Natural killer cell (primary cell): ENCODE measurements around the gene WNK1. TPM values are rescaled to one million over a fixed set of nuclear protein-coding genes. Genes with fewer than 3 reads are reported as not detected.
A peak's percentile ranks its signal among the peaks of the same experiment; 100 is the strongest.
"Not testable (repeated sequence)": the region's sequence is repeated elsewhere in the genome, so short reads cannot be mapped to it uniquely, and the experiment has no call there.

Source experiments
- ATAC-seq, 3 donors: fragments of 150-1000 bp in 2 of 3; fragments of 200-7000 bp in 1 of 3; cut with Tn5 transposase; 1 replicate in 1 of 3; 2 replicates in 2 of 3; pipeline ENCODE4 v1.10.0; 2021; ENCODE audit warnings: mild to moderate bottlenecking in 2 of 3, moderate library complexity in 2 of 3
- DNase-seq, 2 donors: peaks; one replicate each; pipeline versions ENCODE4 v3.0.0 to v3.0.0-alpha.2; 2013 to 2021; ENCODE audit warnings: mixed read lengths in 1 of 2
- H3K27ac ChIP-seq: one replicate; pipeline ENCODE4 v1.5.1; 2013; ENCODE audit warnings: mild to moderate bottlenecking, low read length
- H3K27me3 ChIP-seq: one replicate; pipeline ENCODE4 v1.6.1; 2013; ENCODE audit warnings: low read length; ENCODE audit not compliant: control insufficient read depth, insufficient read depth
- H3K36me3 ChIP-seq: one replicate; pipeline ENCODE4 v1.6.1; 2013; ENCODE audit warnings: low read length; ENCODE audit not compliant: control insufficient read depth, insufficient read depth
- H3K4me1 ChIP-seq: one replicate; pipeline ENCODE4 v1.6.1; 2013; ENCODE audit warnings: low read length; ENCODE audit not compliant: control insufficient read depth, insufficient read depth
- H3K4me3 ChIP-seq: one replicate; pipeline ENCODE4 v1.5.1; 2013; ENCODE audit warnings: low read length
- H3K9me3 ChIP-seq: one replicate; pipeline ENCODE4 v1.6.1; 2013; ENCODE audit warnings: low read length; ENCODE audit not compliant: control insufficient read depth, insufficient read depth
- H3K27ac Mint-ChIP-seq, 2 donors: one replicate each; pipeline ENCODE4 v1.8.0; 2022; ENCODE audit warnings: mild to moderate bottlenecking in 2 of 2, mixed read lengths in 2 of 2, moderate library complexity in 1 of 2
- H3K27me3 Mint-ChIP-seq, 2 donors: one replicate each; pipeline ENCODE4 v1.8.0; 2022; ENCODE audit warnings: low read depth in 2 of 2, mixed read lengths in 2 of 2
- H3K36me3 Mint-ChIP-seq: one replicate; pipeline ENCODE4 v1.8.0; 2022; ENCODE audit warnings: mixed read lengths
- H3K4me1 Mint-ChIP-seq, 2 donors: one replicate each; pipeline ENCODE4 v1.8.0; 2022; ENCODE audit warnings: mixed read lengths in 2 of 2
- H3K4me3 Mint-ChIP-seq: one replicate; pipeline ENCODE4 v1.8.0; 2022; ENCODE audit warnings: mild to moderate bottlenecking, moderate library complexity, mixed read lengths
- H3K9me3 Mint-ChIP-seq, 2 donors: one replicate each; pipeline ENCODE4 v1.8.0; 2022; ENCODE audit warnings: mixed read lengths in 2 of 2
- WGBS: methylation state at CpG from one replicate; pipeline ENCODE4 v1.1.7; 2013; ENCODE audit warnings: missing lambda C conversion rate; ENCODE audit not compliant: insufficient coverage; 5-methylcytosine and 5-hydroxymethylcytosine counted together
- intact Hi-C: fragments of 100-400 bp; cut with micrococcal nuclease; formaldehyde crosslinking; loops from one replicate; pipeline ENCODE4 v1.14.2; 2022
- total RNA-seq, 4 donors: library from RNA; stranded (reverse); fragments of 120-200 nt in 1 of 4; gene quantifications; one replicate each; pipeline versions ENCODE4 v1.2.3 to v1.2.4, GENCODE V29; 2013 to 2022
- TF ChIP-seq, protein P1 (sequence below): fragments of 200-600 bp; IDR thresholded peaks from one replicate; pipeline ENCODE4 v1.8.0; 2022; ENCODE audit warnings: antibody characterized with exemption

The WNK1 gene
- total RNA-seq, 3 donors from 2014 or later (not counting 1 experiment from before 2014, with no cell fraction given), result 177 to 203 (median 192) TPM

DNA sequence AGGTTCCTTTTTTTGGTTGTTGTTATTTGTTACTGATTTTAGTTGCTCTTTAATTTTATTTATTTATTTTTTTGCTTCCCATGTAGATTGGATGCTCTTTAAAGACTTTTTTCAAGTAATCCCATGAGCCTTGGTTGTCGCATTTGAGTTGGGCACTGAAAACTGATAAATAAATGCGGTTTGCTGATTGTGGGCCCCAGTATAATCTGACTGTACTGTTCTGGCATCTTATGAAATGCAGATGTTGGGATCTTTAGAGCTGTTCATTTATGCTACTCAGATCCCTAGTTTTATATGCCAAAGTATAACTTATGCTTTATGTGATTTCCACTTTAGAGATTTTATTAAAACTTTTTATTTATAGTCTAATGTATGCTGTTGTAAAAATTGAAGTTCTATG lies 33.3 kb downstream of the WNK1 start:
- DNase-seq (no peak), ATAC-seq (no peak)
- Histone ChIP-seq H3K36me3 (no peaks in the 10 kb centered on the region), H3K27me3 (no peaks in the 10 kb centered on the region), H3K27ac (no peak overlapping the region), H3K9me3 (no peaks in the 10 kb centered on the region), H3K4me1 (peaks cover 5% of the 10 kb centered on the region), H3K4me3 (no peak overlapping the region)
- intact Hi-C loops, result no loop called here
- TF ChIP-seq, protein P1, sequence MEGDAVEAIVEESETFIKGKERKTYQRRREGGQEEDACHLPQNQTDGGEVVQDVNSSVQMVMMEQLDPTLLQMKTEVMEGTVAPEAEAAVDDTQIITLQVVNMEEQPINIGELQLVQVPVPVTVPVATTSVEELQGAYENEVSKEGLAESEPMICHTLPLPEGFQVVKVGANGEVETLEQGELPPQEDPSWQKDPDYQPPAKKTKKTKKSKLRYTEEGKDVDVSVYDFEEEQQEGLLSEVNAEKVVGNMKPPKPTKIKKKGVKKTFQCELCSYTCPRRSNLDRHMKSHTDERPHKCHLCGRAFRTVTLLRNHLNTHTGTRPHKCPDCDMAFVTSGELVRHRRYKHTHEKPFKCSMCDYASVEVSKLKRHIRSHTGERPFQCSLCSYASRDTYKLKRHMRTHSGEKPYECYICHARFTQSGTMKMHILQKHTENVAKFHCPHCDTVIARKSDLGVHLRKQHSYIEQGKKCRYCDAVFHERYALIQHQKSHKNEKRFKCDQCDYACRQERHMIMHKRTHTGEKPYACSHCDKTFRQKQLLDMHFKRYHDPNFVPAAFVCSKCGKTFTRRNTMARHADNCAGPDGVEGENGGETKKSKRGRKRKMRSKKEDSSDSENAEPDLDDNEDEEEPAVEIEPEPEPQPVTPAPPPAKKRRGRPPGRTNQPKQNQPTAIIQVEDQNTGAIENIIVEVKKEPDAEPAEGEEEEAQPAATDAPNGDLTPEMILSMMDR, result no peak
- Mint-ChIP-seq H3K4me1 (peaks cover 33 to 71% of the 10 kb centered on the region in 2 donors), H3K9me3 (no peaks in the 10 kb centered on the region), H3K4me3 (no peak overlapping the region), H3K36me3 (no peaks in the 10 kb centered on the region), H3K27ac (no peak overlapping the region), H3K27me3 (no peaks in the 10 kb centered on the region)
- WGBS, result 91% methylated on average over 2 of the region's 2 CpGs

DNA sequence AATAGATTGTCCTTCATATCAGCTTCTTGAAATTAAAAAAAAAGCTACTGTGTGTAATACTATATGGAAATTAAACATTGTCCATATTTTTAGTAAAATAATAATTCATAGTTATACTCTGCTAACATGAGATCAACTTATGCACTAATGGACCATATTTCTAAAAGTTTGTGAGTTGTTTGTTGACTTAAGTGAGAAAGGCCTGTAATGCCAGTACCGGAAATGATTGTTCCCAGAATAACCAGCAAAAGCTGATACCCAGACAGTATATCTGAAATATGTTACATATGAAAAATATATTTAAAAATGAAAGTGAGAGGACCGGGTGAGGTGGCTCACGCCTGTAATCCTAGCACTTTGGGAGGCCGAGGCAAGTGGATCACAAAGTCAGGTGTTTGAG lies 35.9 kb downstream of the WNK1 start:
- H3K27me3 Mint-ChIP-seq, result no peaks in the 10 kb centered on the region
- no peak overlapping the region for H3K4me3 ChIP-seq
- H3K9me3 Mint-ChIP-seq, result no peaks in the 10 kb centered on the region
- H3K27ac ChIP-seq, result no peak overlapping the region
- H3K36me3 Mint-ChIP-seq, result no peaks in the 10 kb centered on the region
- peak overlapping the region; percentile 22 to 71 for H3K27ac Mint-ChIP-seq
- TF ChIP-seq, protein P1, result no peak
- intact Hi-C loops, result no loop called here
- H3K27me3 ChIP-seq, result no peaks in the 10 kb centered on the region
- H3K36me3 ChIP-seq, result no peaks in the 10 kb centered on the region
- ATAC-seq, result no peak
- 76% methylated on average over 3 of the region's 4 CpGs for WGBS
- no peaks in the 10 kb centered on the region for H3K9me3 ChIP-seq
- peaks cover 5% of the 10 kb centered on the region for H3K4me1 ChIP-seq
- no peak for DNase-seq
- H3K4me3 Mint-ChIP-seq, result no peak overlapping the region
- H3K4me1 Mint-ChIP-seq, result peaks cover 42 to 70% of the 10 kb centered on the region in 2 donors

DNA sequence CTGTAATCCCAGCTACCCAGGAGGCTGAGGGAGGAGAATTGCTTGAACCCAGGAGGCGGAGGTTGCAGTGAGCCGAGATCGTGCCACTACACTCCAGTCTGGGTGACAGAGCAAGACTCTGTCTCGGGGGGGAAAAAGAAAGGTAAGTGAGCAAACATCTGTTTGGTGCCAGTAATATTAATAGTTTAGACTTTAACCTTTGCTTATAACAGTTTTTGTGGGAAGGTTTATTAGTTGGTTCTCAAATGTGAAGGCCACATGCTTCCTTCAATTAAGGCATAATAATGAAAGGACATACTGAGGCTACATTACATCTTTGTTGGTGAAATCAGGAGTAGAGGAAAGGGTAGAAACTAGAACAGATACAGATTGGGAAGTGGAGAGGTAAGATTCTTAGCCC lies 36.4 kb downstream of the WNK1 start:
- H3K27me3 Mint-ChIP-seq, ATAC-seq, DNase-seq, H3K36me3 ChIP-seq, H3K4me3 Mint-ChIP-seq, H3K36me3 Mint-ChIP-seq, H3K9me3 ChIP-seq, H3K27ac ChIP-seq, intact Hi-C loops, H3K9me3 Mint-ChIP-seq, H3K4me3 ChIP-seq, H3K27me3 ChIP-seq, H3K4me1 ChIP-seq: not testable (repeated sequence)
- 90% methylated on average over 4 of the region's 4 CpGs for WGBS
- Mint-ChIP-seq H3K4me1 (peaks cover 46 to 73% of the 10 kb centered on the region in 2 donors), H3K27ac (peak overlapping the region; percentile 22 to 58)

DNA sequence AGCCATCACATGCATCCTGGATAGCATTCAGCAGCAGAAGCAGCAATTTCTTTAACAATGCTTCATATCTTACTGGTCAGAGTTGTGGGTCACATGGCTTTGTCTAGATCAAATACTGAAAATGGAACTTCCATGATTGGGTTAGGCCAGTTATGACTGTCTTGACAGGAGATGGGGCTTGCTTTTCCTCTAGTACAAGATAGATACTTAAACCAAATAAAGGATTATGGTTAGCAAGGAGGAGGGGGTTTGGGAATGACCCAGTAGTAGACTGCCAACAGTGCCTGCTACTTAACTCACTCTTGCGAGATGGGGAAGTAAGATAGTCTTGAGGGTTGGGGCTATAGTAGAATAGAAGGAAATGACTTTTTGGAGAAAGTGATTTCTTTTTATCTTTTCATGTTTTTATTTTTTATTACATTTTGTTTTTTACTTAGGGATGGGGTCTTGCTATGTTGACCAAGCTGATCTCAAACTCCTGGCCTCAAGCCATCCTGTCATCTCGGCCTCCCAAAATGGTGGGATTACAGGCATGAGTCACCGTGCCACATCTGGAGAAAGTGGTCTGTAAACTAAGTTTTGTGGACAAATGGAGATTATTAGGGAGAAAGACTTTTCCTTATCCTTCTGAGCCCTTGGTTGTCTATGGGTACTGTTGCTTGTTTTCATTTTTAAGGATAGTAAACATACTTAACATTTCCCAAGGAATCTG lies 37.6 kb downstream of the WNK1 start:
- WGBS, result 82% methylated on average over 3 of the region's 3 CpGs
- TF ChIP-seq, protein P1, result no peak
- no peaks in the 10 kb centered on the region for H3K36me3 Mint-ChIP-seq
- DNase-seq, result no peak
- peak overlapping the region; percentile 51 to 58 for H3K27ac Mint-ChIP-seq
- H3K27me3 Mint-ChIP-seq, result no peaks in the 10 kb centered on the region
- H3K4me3 Mint-ChIP-seq, result no peak overlapping the region
- ATAC-seq, result no peak
- H3K9me3 Mint-ChIP-seq, result no peaks in the 10 kb centered on the region
- H3K4me1 ChIP-seq, result peaks cover 5% of the 10 kb centered on the region
- no peak overlapping the region for H3K4me3 ChIP-seq
- peaks cover 53 to 74% of the 10 kb centered on the region in 2 donors for H3K4me1 Mint-ChIP-seq
- intact Hi-C loops, result no loop called here
- no peaks in the 10 kb centered on the region for H3K27me3 ChIP-seq
- no peaks in the 10 kb centered on the region for H3K9me3 ChIP-seq
- H3K36me3 ChIP-seq, result no peaks in the 10 kb centered on the region
- no peak overlapping the region for H3K27ac ChIP-seq
